Thyroid gland (tissue), 4 donors: ENCODE data around the gene TP53I13. TPM values are rescaled to one million over a fixed set of nuclear protein-coding genes. Genes with fewer than 3 reads are reported as not detected.

Experiments used
- DNase-seq, 2 donors: peaks; one replicate each; pipeline ENCODE4 v3.0.0-alpha.2; 2019
- H3K27ac ChIP-seq, 3 donors: fragments of 200-600 bp; sonication (generic); 1 replicate in 2 of 3; 2 replicates in 1 of 3; pipeline ENCODE4 v1.5.1; 2016 to 2019; ENCODE audit warnings: mild to moderate bottlenecking in 1 of 3, moderate library complexity in 1 of 3
- H3K27me3 ChIP-seq: fragments of 200-600 bp; sonication (generic); one replicate; pipeline ENCODE4 v1.5.1; 2019
- H3K36me3 ChIP-seq, 2 donors: fragments of 200-600 bp; sonication (generic); one replicate each; pipeline ENCODE4 v1.5.1; 2016 to 2019
- H3K4me1 ChIP-seq, 2 donors: fragments of 200-600 bp; sonication (generic); one replicate each; pipeline ENCODE4 v1.5.1; 2017 to 2019
- H3K4me3 ChIP-seq, 3 donors: fragments of 200-600 bp; sonication (generic); replicated peaks in 1 of 3; 1 replicate in 2 of 3; 2 replicates in 1 of 3; pipeline ENCODE4 v1.5.1; 2016; ENCODE audit warnings: mild to moderate bottlenecking in 1 of 3
- H3K9me3 ChIP-seq: fragments of 200-600 bp; sonication (generic); one replicate; pipeline ENCODE4 v1.5.1; 2017
- POLR2A ChIP-seq, 2 donors: fragments of 450-650 bp; IDR thresholded peaks; one replicate each; pipeline ENCODE4 v1.6.1; 2017; ENCODE audit warnings: antibody characterized with exemption in 2 of 2, mild to moderate bottlenecking in 2 of 2, moderate library complexity in 1 of 2
- whole genome bisulfite sequencing, 2 donors: methylation state at CpG; one replicate each; pipeline ENCODE4 v1.1.5; 2017; 5-methylcytosine and 5-hydroxymethylcytosine counted together
- intact Hi-C: fragments of 100-400 bp; cut with DNase I; formaldehyde crosslinking; loops from one replicate; pipeline ENCODE4 v1.15.1; 2023
- total RNA-seq, 4 donors: library from RNA; depleted of rRNA; stranded (reverse); fragments of >200 nt; gene quantifications; one replicate each; pipeline ENCODE4 v1.2.3, GENCODE V29; 2016
- TF ChIP-seq, protein P1 (sequence below), 6 experiments: fragments of 200-600 bp in 3 of 6; fragments of 450-650 bp in 3 of 6; sonication (generic) in 3 of 6; IDR thresholded peaks; one replicate each; pipeline ENCODE4 v1.5.1; 2016 to 2019; ENCODE audit warnings: antibody characterized with exemption in 6 of 6, mild to moderate bottlenecking in 2 of 6, inconsistent platforms in 1 of 6, moderate library complexity in 1 of 6

The TP53I13 gene
- total RNA-seq, 4 donors from 2014 or later: 54.7 to 79.0 (median 57.4) TPM

DNA sequence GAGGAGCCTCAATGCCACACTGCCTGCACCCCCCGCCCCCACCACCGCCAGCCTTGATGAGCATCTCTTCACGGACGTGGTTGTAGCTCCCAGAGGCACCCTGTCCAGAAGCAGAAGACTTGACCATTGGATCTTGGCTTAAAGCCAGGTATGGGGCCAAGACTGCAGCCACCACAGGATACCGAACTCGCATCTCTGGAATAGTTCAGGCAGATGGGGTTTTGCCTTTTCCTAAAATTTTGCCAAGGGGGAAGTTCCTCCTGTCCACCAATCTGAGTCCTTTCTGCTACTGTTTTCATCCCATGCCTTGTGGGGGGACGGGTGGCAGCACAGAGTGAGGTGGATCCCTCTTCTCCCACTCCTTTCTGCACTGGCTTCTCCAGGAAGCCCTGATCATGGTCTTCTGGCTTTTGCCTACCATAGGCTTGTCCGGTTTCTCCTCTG, 53.3 kb downstream of the TP53I13 start:
- DNase-seq: peak in 1 of 2 donors; percentile 25
- intact Hi-C loops: no loop called here
- TF ChIP-seq POLR2A (IDR thresholded peaks at IDR 0.05): no peak
- TF ChIP-seq, protein P1, sequence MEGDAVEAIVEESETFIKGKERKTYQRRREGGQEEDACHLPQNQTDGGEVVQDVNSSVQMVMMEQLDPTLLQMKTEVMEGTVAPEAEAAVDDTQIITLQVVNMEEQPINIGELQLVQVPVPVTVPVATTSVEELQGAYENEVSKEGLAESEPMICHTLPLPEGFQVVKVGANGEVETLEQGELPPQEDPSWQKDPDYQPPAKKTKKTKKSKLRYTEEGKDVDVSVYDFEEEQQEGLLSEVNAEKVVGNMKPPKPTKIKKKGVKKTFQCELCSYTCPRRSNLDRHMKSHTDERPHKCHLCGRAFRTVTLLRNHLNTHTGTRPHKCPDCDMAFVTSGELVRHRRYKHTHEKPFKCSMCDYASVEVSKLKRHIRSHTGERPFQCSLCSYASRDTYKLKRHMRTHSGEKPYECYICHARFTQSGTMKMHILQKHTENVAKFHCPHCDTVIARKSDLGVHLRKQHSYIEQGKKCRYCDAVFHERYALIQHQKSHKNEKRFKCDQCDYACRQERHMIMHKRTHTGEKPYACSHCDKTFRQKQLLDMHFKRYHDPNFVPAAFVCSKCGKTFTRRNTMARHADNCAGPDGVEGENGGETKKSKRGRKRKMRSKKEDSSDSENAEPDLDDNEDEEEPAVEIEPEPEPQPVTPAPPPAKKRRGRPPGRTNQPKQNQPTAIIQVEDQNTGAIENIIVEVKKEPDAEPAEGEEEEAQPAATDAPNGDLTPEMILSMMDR (IDR thresholded peaks at IDR 0.05): no peak
- Histone ChIP-seq H3K27me3 (no peaks in the 10 kb centered on the region), H3K4me3 (peak overlapping the region in 2 of 3 donors; percentile 51 to 80), H3K9me3 (no peaks in the 10 kb centered on the region), H3K36me3 (no peaks in the 10 kb centered on the region), H3K4me1 (peaks cover 17 to 75% of the 10 kb centered on the region in 2 donors), H3K27ac (peak overlapping the region in 2 of 3 donors; percentile 41 to 50)
- WGBS, 2 donors: 66 to 76% methylated on average over 7 to 8 of the region's 8 CpGs

Other genes with a start within 250 kb of the TP53I13 start
- gene TAOK1, start 178.3 kb upstream of the TP53I13 start, total RNA-seq: 10 to 100 TPM; 62.9 to 87.5 (median 68.8) TPM
- gene ABHD15, start 1.7 kb upstream of the TP53I13 start, total RNA-seq: 10 to 100 TPM; 11.6 to 19.8 (median 13.0) TPM
- 10 to 100 TPM; 35.7 to 71.7 (median 42.4) TPM for gene GIT1, start 20.9 kb downstream of the TP53I13 start, total RNA-seq
- gene ANKRD13B, start 24.4 kb downstream of the TP53I13 start, total RNA-seq: 1 to 10 TPM; 1.6 to 5.8 (median 3.1) TPM
- gene CORO6, start 54.2 kb downstream of the TP53I13 start, total RNA-seq: 100 to 1,000 TPM in 2 of 4 donors, 10 to 100 TPM in 2; 65.3 to 161 (median 99.2) TPM